SK-N-SH (cell line): Measurements from ENCODE around the gene PFDN1. TPM values are rescaled to one million over a fixed set of nuclear protein-coding genes. Genes with fewer than 3 reads are reported as not detected.

Experiments
- CTCF ChIA-PET: fragments of 300-600, 350-600 bp; formaldehyde crosslinking; extraction: SDS; loops from one replicate; lab custom pipeline; 2021; lab: Yijun Ruan, JAX
- POLR2A ChIA-PET: fragments of 350-600 bp; sonication (Branson Sonifier 250); formaldehyde crosslinking; extraction: SDS; loops from one replicate; lab custom pipeline; 2020; ENCODE audit warnings: antibody characterized with exemption, inconsistent platforms; lab: Yijun Ruan, JAX
- DNase-seq: peaks from one replicate; pipeline ENCODE4 v3.0.0; 2012
- H2AFZ ChIP-seq: fragments of 200-600 bp; sonication (generic); 2 replicates; pipeline ENCODE4 v1.8.1; 2016; ENCODE audit warnings: antibody characterized with exemption, mild to moderate bottlenecking, low read depth
- H3F3A ChIP-seq: fragments of 200-600 bp; sonication (generic); replicated peaks from 2 replicates; pipeline ENCODE3; 2016; ENCODE audit warnings: antibody characterized with exemption, mild to moderate bottlenecking; ENCODE audit not compliant: insufficient read depth
- H3K27ac ChIP-seq, 2 experiments: fragments of 200-500 bp in 1 of 2; fragments of 200-600 bp in 1 of 2; sonication (Bioruptor generic) in 1 of 2; sonication (generic), shearing (Covaris generic) in 1 of 2; 2 replicates each; pipeline versions ENCODE4 v1.5.1 to v1.6.1; 2014 to 2016; ENCODE audit warnings: low read depth in 2 of 2, inconsistent platforms in 1 of 2, low read length in 1 of 2, mild to moderate bottlenecking in 1 of 2, mixed read lengths in 1 of 2
- H3K27me3 ChIP-seq: fragments of 200-600 bp; sonication (generic), shearing (Covaris generic); 2 replicates; pipeline ENCODE4 v1.6.1; 2016; ENCODE audit warnings: mixed run types; ENCODE audit not compliant: insufficient read depth
- H3K36me3 ChIP-seq, 2 experiments: fragments of 200-500 bp in 1 of 2; fragments of 200-600 bp in 1 of 2; sonication (Bioruptor generic) in 1 of 2; sonication (generic) in 1 of 2; replicated peaks in 1 of 2; 2 replicates each; pipeline versions ENCODE3 to v1.5.1; 2014 to 2016; ENCODE audit warnings: low read length in 1 of 2, mild to moderate bottlenecking in 1 of 2; ENCODE audit not compliant: insufficient read depth in 2 of 2, control insufficient read depth in 1 of 2
- H3K4me1 ChIP-seq, 2 experiments: fragments of 200-500 bp in 1 of 2; fragments of 200-600 bp in 1 of 2; sonication (Bioruptor generic) in 1 of 2; sonication (generic), shearing (Covaris generic) in 1 of 2; 2 replicates each; pipeline versions ENCODE4 v1.5.1 to v1.6.1; 2014 to 2016; ENCODE audit warnings: low read depth in 1 of 2, low read length in 1 of 2, mixed run types in 1 of 2; ENCODE audit not compliant: insufficient read depth in 2 of 2, control insufficient read depth in 1 of 2
- H3K4me2 ChIP-seq: fragments of 200-600 bp; sonication (generic), shearing (Covaris generic); 2 replicates; pipeline ENCODE4 v1.6.1; 2017; ENCODE audit warnings: mixed run types
- H3K4me3 ChIP-seq, 2 experiments: fragments of 200-500 bp in 1 of 2; fragments of 200-600 bp in 1 of 2; sonication (Bioruptor generic) in 1 of 2; sonication (generic), shearing (Covaris generic) in 1 of 2; 2 replicates each; pipeline versions ENCODE4 v1.5.1 to v1.8.1; 2014 to 2016; ENCODE audit warnings: low read depth in 2 of 2, inconsistent platforms in 1 of 2, low read length in 1 of 2, mild to moderate bottlenecking in 1 of 2, mixed read lengths in 1 of 2, moderate library complexity in 1 of 2
- H3K79me2 ChIP-seq: fragments of 200-600 bp; sonication (generic); 2 replicates; pipeline ENCODE4 v1.8.1; 2017; ENCODE audit warnings: mild to moderate bottlenecking; ENCODE audit not compliant: insufficient read depth
- H3K9ac ChIP-seq: fragments of 200-600 bp; sonication (generic); 2 replicates; pipeline ENCODE4 v1.6.1; 2017; ENCODE audit warnings: mixed run types
- H3K9me2 ChIP-seq: fragments of 200-600 bp; sonication (generic); 2 replicates; pipeline ENCODE4 v1.6.1; 2017; ENCODE audit warnings: mixed run types
- H3K9me3 ChIP-seq: fragments of 200-600 bp; sonication (generic); 2 replicates; pipeline ENCODE4 v1.6.1; 2017; ENCODE audit warnings: mixed run types, mild to moderate bottlenecking, moderate library complexity
- H4K20me1 ChIP-seq: fragments of 200-600 bp; sonication (generic); 2 replicates; pipeline ENCODE4 v1.6.1; 2017; ENCODE audit warnings: mild to moderate bottlenecking, mixed run types; ENCODE audit not compliant: insufficient read depth
- CTCF ChIP-seq: fragments of 200-600 bp; sonication (generic); IDR thresholded peaks from 2 replicates; pipeline ENCODE4 v1.6.1; 2017; ENCODE audit warnings: antibody characterized with exemption, mild to moderate bottlenecking, moderate library complexity
- ELF1 ChIP-seq: IDR thresholded peaks from 2 replicates; pipeline ENCODE4 v1.4.0; 2012
- FOXM1 ChIP-seq: IDR thresholded peaks from 2 replicates; pipeline ENCODE4 v1.4.0; 2012; ENCODE audit warnings: low read depth, mild to moderate bottlenecking
- GABPA ChIP-seq: IDR thresholded peaks from 2 replicates; pipeline ENCODE4 v1.4.0; 2012; ENCODE audit warnings: low read depth, mild to moderate bottlenecking
- GATA2 ChIP-seq: sonication (generic); formaldehyde crosslinking; IDR thresholded peaks from 2 replicates; pipeline ENCODE4 v1.5.0; 2020; ENCODE audit warnings: mild to moderate bottlenecking, missing genetic modification reagents
- NFIC ChIP-seq: IDR thresholded peaks from 2 replicates; pipeline ENCODE4 v1.4.0; 2012; ENCODE audit warnings: borderline replicate concordance
- RXRA ChIP-seq: IDR thresholded peaks from 2 replicates; pipeline ENCODE4 v1.4.0; 2012; ENCODE audit warnings: low read depth, mild to moderate bottlenecking, borderline replicate concordance
- SIN3A ChIP-seq: IDR thresholded peaks from 2 replicates; pipeline ENCODE4 v1.6.1; 2012; ENCODE audit warnings: low read depth, mild to moderate bottlenecking, low read length, moderate library complexity, borderline replicate concordance
- SMC3 ChIP-seq: IDR thresholded peaks from 2 replicates; pipeline ENCODE4 v1.6.1; 2012; ENCODE audit warnings: low read depth, low read length, improper control_type of control experiment
- TCF12 ChIP-seq: IDR thresholded peaks from 2 replicates; pipeline ENCODE4 v1.4.0; 2012
- USF1 ChIP-seq: IDR thresholded peaks from 2 replicates; pipeline ENCODE4 v1.4.0; 2012; ENCODE audit warnings: low read depth, borderline replicate concordance
- YY1 ChIP-seq: IDR thresholded peaks from 2 replicates; pipeline ENCODE4 v1.4.0; 2012; ENCODE audit warnings: low read depth, mild to moderate bottlenecking
- WGBS: methylation state at CpG from one replicate; pipeline ENCODE4 v1.1.6; 2017; ENCODE audit warnings: low lambda C conversion rate; 5-methylcytosine and 5-hydroxymethylcytosine counted together
- polyA plus RNA-seq, 3 experiments: library from polyadenylated mRNA; depleted of rRNA; stranded (reverse); fragments of >200 nt; gene quantifications; 2 replicates each; pipeline ENCODE4 v1.2.3, GENCODE V29; 2012
- TF ChIP-seq, protein P1 (sequence below): IDR thresholded peaks from 2 replicates; pipeline ENCODE4; 2012
- TF ChIP-seq, protein P2 (sequence below): IDR thresholded peaks from 2 replicates; pipeline ENCODE4 v1.4.0; 2012; ENCODE audit warnings: low read depth, borderline replicate concordance
- TF ChIP-seq, protein P3 (sequence below): fragments of 150-350 bp; IDR thresholded peaks from 2 replicates; pipeline ENCODE4 v1.6.1; 2017; ENCODE audit warnings: antibody characterized with exemption, low read length, low read depth, borderline replicate concordance

The PFDN1 gene
- polyA plus RNA-seq, 1 of the 3 experiments (the other 2 are of a cell fraction), result 55.2 TPM

DNA sequence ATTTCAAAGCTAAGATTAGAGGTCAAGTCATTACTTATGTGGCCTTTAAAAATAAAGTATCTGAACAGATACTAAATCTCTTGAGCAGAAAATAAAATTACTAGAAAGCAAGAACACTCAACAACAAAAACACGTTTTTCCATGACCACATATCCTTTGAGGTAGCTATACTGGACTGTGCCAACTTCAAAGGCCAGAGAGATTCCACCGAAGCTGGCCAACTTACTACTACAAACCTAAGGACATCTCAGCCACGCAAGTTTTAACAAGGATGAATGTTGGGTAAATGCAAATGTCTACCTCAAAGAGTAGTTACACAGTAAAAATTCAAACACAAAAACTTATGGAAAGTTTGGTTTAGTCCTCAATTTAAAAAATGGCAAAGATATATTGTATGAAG is 18.9 kb downstream of the PFDN1 start:
- H3K9ac ChIP-seq, result no peak overlapping the region
- 91% methylated on average over 3 of the region's 3 CpGs for WGBS
- H4K20me1 ChIP-seq, result no peaks in the 10 kb centered on the region
- peaks cover 78% of the 10 kb centered on the region for H3K79me2 ChIP-seq
- no peak overlapping the region for H3K4me3 ChIP-seq
- no peak overlapping the region for H2AFZ ChIP-seq
- H3K4me2 ChIP-seq, result no peak overlapping the region
- DNase-seq, result no peak
- H3K9me3 ChIP-seq, result no peaks in the 10 kb centered on the region
- CTCF ChIA-PET, result interaction anchor here (2.5 kb wide), 1 partner anchor 39 kb away, joined by 12 read pairs; no protein-coding TSS in a partner anchor
- no peak overlapping the region for H3K27ac ChIP-seq
- no peak for TF ChIP-seq GABPA
- no peak for TF ChIP-seq FOXM1
- TF ChIP-seq GATA2, result no peak
- no peak for TF ChIP-seq NFIC
- TF ChIP-seq YY1, result no peak
- TF ChIP-seq, protein P1, sequence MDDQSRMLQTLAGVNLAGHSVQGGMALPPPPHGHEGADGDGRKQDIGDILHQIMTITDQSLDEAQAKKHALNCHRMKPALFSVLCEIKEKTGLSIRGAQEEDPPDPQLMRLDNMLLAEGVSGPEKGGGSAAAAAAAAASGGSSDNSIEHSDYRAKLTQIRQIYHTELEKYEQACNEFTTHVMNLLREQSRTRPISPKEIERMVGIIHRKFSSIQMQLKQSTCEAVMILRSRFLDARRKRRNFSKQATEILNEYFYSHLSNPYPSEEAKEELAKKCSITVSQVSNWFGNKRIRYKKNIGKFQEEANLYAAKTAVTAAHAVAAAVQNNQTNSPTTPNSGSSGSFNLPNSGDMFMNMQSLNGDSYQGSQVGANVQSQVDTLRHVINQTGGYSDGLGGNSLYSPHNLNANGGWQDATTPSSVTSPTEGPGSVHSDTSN, result no peak
- TF ChIP-seq TCF12, result no peak
- TF ChIP-seq ELF1, result no peak
- no peak for TF ChIP-seq SMC3
- no peak for TF ChIP-seq RXRA
- TF ChIP-seq, protein P2, sequence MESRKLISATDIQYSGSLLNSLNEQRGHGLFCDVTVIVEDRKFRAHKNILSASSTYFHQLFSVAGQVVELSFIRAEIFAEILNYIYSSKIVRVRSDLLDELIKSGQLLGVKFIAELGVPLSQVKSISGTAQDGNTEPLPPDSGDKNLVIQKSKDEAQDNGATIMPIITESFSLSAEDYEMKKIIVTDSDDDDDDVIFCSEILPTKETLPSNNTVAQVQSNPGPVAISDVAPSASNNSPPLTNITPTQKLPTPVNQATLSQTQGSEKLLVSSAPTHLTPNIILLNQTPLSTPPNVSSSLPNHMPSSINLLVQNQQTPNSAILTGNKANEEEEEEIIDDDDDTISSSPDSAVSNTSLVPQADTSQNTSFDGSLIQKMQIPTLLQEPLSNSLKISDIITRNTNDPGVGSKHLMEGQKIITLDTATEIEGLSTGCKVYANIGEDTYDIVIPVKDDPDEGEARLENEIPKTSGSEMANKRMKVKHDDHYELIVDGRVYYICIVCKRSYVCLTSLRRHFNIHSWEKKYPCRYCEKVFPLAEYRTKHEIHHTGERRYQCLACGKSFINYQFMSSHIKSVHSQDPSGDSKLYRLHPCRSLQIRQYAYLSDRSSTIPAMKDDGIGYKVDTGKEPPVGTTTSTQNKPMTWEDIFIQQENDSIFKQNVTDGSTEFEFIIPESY, result no peak
- TF ChIP-seq, protein P3, sequence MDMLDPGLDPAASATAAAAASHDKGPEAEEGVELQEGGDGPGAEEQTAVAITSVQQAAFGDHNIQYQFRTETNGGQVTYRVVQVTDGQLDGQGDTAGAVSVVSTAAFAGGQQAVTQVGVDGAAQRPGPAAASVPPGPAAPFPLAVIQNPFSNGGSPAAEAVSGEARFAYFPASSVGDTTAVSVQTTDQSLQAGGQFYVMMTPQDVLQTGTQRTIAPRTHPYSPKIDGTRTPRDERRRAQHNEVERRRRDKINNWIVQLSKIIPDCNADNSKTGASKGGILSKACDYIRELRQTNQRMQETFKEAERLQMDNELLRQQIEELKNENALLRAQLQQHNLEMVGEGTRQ, result no peak
- TF ChIP-seq SIN3A, result no peak
- no peak for TF ChIP-seq USF1
- TF ChIP-seq CTCF, result no peak
- H3K27me3 ChIP-seq, result no peaks in the 10 kb centered on the region
- H3K9me2 ChIP-seq, result no peaks in the 10 kb centered on the region
- H3F3A ChIP-seq, result peaks cover 9% of the 10 kb centered on the region
- H3K36me3 ChIP-seq, result peaks cover 8 to 10% of the 10 kb centered on the region in 2 experiments
- H3K4me1 ChIP-seq, result no peaks in the 10 kb centered on the region
- POLR2A ChIA-PET, result no interaction called here
